ENCODE results near the gene MYO9B.
"Not testable (repeated sequence)": the region's sequence is repeated elsewhere in the genome, so short reads cannot be mapped to it uniquely, and the experiment has no call there.

MYO9B gene

GRCh38 chr19:17160908-17161307, 85.3 kb downstream of the MYO9B start:
- H3K9me2 ChIP-seq (replicated peaks; ENCODE audit: low read depth, low read length): no peaks in the 10 kb centered on the region
- H3K36me3 ChIP-seq (ENCODE audit: insufficient read depth, low read length): peaks cover 78% of the 10 kb centered on the region; the same call in 1 of the 2 replicates
- H3K4me2 ChIP-seq (ENCODE audit: low read depth, low read length, poor library complexity, severe bottlenecking): no peak overlapping the region
- H3K9ac ChIP-seq (ENCODE audit: low read depth, low read length, poor library complexity, severe bottlenecking): no peak overlapping the region
- H3K79me2 ChIP-seq (ENCODE audit: insufficient read depth, low read length): no peaks in the 10 kb centered on the region
- H3K4me1 ChIP-seq (ENCODE audit: insufficient read depth, low read length, poor library complexity, severe bottlenecking): no peaks in the 10 kb centered on the region
- no peaks in the 10 kb centered on the region for H4K20me1 ChIP-seq (ENCODE audit: insufficient read depth, low read length, poor library complexity, severe bottlenecking)
- H2AFZ ChIP-seq (ENCODE audit: low read length): no peak overlapping the region
- no peak for TF ChIP-seq CTCF (conservative IDR thresholded peaks at IDR 0.05; ENCODE audit: low read length)
- TF ChIP-seq EZH2phosphoT487 (IDR thresholded peaks at IDR 0.05; ENCODE audit: borderline replicate concordance): no peak
- H3F3A ChIP-seq (ENCODE audit: low read depth): no peaks in the 10 kb centered on the region
- H3K27me3 ChIP-seq (ENCODE audit: insufficient read depth, low read length, poor library complexity, severe bottlenecking): no peaks in the 10 kb centered on the region
- no peak overlapping the region for H3K4me3 ChIP-seq (ENCODE audit: low read length, poor library complexity, severe bottlenecking)
- no peaks in the 10 kb centered on the region for H3K9me3 ChIP-seq (ENCODE audit: insufficient read depth, low read depth, low read length)

- not testable (repeated sequence) for H3F3A ChIP-seq (ENCODE audit: low read depth); H3K9me2 ChIP-seq (replicated peaks; ENCODE audit: low read depth, low read length); H3K79me2 ChIP-seq (ENCODE audit: insufficient read depth, low read length); H3K4me2 ChIP-seq (ENCODE audit: low read depth, low read length, poor library complexity, severe bottlenecking); H3K4me1 ChIP-seq (ENCODE audit: insufficient read depth, low read length, poor library complexity, severe bottlenecking); H3K9me3 ChIP-seq (ENCODE audit: insufficient read depth, low read depth, low read length); H3K27me3 ChIP-seq (ENCODE audit: insufficient read depth, low read length, poor library complexity, severe bottlenecking); H2AFZ ChIP-seq (ENCODE audit: low read length); H3K4me3 ChIP-seq (ENCODE audit: low read length, poor library complexity, severe bottlenecking); H3K9ac ChIP-seq (ENCODE audit: low read depth, low read length, poor library complexity, severe bottlenecking); H4K20me1 ChIP-seq (ENCODE audit: insufficient read depth, low read length, poor library complexity, severe bottlenecking)
- H3K36me3 ChIP-seq (ENCODE audit: insufficient read depth, low read length): peaks cover 74% of the 10 kb centered on the region; the same call in 1 of the 2 replicates
Observed at GRCh38 chr19:17162131-17162530, 86.6 kb downstream of the MYO9B start.

GRCh38 chr19:17162580-17162979, 87.0 kb downstream of the MYO9B start:
- H3K36me3 ChIP-seq (ENCODE audit: insufficient read depth, low read length): peaks cover 70% of the 10 kb centered on the region; the same call in 1 of the 2 replicates

More at GRCh38 chr19:17162580-17162979, 87.0 kb downstream of the MYO9B start:
- Histone ChIP-seq H2AFZ (ENCODE audit: low read length) (no peak overlapping the region), H3K9me2 (replicated peaks; ENCODE audit: low read depth, low read length) (no peaks in the 10 kb centered on the region), H4K20me1 (ENCODE audit: insufficient read depth, low read length, poor library complexity, severe bottlenecking) (no peaks in the 10 kb centered on the region), H3K79me2 (ENCODE audit: insufficient read depth, low read length) (no peaks in the 10 kb centered on the region), H3F3A (ENCODE audit: low read depth) (no peaks in the 10 kb centered on the region), H3K9me3 (ENCODE audit: insufficient read depth, low read depth, low read length) (no peaks in the 10 kb centered on the region), H3K4me3 (ENCODE audit: low read length, poor library complexity, severe bottlenecking) (no peak overlapping the region), H3K4me1 (ENCODE audit: insufficient read depth, low read length, poor library complexity, severe bottlenecking) (no peaks in the 10 kb centered on the region), H3K4me2 (ENCODE audit: low read depth, low read length, poor library complexity, severe bottlenecking) (no peak overlapping the region), H3K9ac (ENCODE audit: low read depth, low read length, poor library complexity, severe bottlenecking) (no peak overlapping the region), H3K27me3 (ENCODE audit: insufficient read depth, low read length, poor library complexity, severe bottlenecking) (no peaks in the 10 kb centered on the region)
- TF ChIP-seq CTCF (conservative IDR thresholded peaks at IDR 0.05; ENCODE audit: low read length) (no peak), EZH2phosphoT487 (IDR thresholded peaks at IDR 0.05; ENCODE audit: borderline replicate concordance) (no peak)
